Testis (tissue), 3 donors: ENCODE measurements around the gene KLHL13. TPM values are rescaled to one million over a fixed set of nuclear protein-coding genes. Genes with fewer than 3 reads are reported as not detected.

Experiments
- DNase-seq: peaks from one replicate; pipeline ENCODE4 v3.0.0-alpha.2; 2019
- H3K27ac ChIP-seq, 2 donors: fragments of 200-600 bp; sonication (generic); one replicate each; pipeline ENCODE4 v1.5.1; 2019
- H3K27me3 ChIP-seq: fragments of 200-600 bp; sonication (generic); one replicate; pipeline ENCODE4 v1.5.1; 2019
- H3K36me3 ChIP-seq: fragments of 200-600 bp; sonication (generic); one replicate; pipeline ENCODE4 v1.5.1; 2017; ENCODE audit warnings: low read depth; ENCODE audit errors: missing control alignments
- H3K4me1 ChIP-seq: fragments of 200-600 bp; sonication (generic); one replicate; pipeline ENCODE4 v1.5.1; 2019
- H3K4me3 ChIP-seq, 2 donors: fragments of 200-600 bp; sonication (generic); one replicate each; pipeline ENCODE4 v1.5.1; 2017 to 2019
- H3K9me3 ChIP-seq: fragments of 200-600 bp; sonication (generic); one replicate; pipeline ENCODE4 v1.5.1; 2017
- CTCF ChIP-seq, 3 experiments: fragments of 450-650 bp in 2 of 3; fragments of 200-600 bp in 1 of 3; sonication (generic) in 1 of 3; IDR thresholded peaks; one replicate each; pipeline ENCODE4 v1.5.1; 2016 to 2019; ENCODE audit warnings: antibody characterized with exemption in 3 of 3, mild to moderate bottlenecking in 2 of 3, moderate library complexity in 1 of 3
- POLR2A ChIP-seq: fragments of 450-650 bp; IDR thresholded peaks from one replicate; pipeline ENCODE4 v1.6.1; 2017; ENCODE audit warnings: antibody characterized with exemption, mild to moderate bottlenecking, moderate library complexity
- WGBS, 2 donors: methylation state at CpG; one replicate each; pipeline ENCODE4 v1.1.5; 2018; 5-methylcytosine and 5-hydroxymethylcytosine counted together
- intact Hi-C: fragments of 100-400 bp; cut with DNase I; formaldehyde crosslinking; loops from one replicate; pipeline ENCODE4 v1.15.1; 2023; ENCODE audit warnings: low total_unique reads
- polyA plus RNA-seq: library from polyadenylated mRNA; stranded (reverse); fragments of 350-450 nt; fragmentation: Illumina TruSeq; extraction: RNeasy Lipid Tissue Mini Kit (QIAGEN cat#74804); gene quantifications from one replicate; pipeline ENCODE4 v1.2.3, GENCODE V29; 2014; ENCODE audit warnings: low read depth, low replicate concordance; ENCODE audit not compliant: insufficient read depth
- total RNA-seq, 2 donors: library from RNA; depleted of rRNA; stranded (reverse); fragments of >200 nt; gene quantifications; one replicate each; pipeline ENCODE4 v1.2.3, GENCODE V29; 2016

Gene KLHL13
- total and polyA plus RNA-seq, 3 donors from 2014 or later = 6.5 to 8.9 (median 6.6) TPM

DNA sequence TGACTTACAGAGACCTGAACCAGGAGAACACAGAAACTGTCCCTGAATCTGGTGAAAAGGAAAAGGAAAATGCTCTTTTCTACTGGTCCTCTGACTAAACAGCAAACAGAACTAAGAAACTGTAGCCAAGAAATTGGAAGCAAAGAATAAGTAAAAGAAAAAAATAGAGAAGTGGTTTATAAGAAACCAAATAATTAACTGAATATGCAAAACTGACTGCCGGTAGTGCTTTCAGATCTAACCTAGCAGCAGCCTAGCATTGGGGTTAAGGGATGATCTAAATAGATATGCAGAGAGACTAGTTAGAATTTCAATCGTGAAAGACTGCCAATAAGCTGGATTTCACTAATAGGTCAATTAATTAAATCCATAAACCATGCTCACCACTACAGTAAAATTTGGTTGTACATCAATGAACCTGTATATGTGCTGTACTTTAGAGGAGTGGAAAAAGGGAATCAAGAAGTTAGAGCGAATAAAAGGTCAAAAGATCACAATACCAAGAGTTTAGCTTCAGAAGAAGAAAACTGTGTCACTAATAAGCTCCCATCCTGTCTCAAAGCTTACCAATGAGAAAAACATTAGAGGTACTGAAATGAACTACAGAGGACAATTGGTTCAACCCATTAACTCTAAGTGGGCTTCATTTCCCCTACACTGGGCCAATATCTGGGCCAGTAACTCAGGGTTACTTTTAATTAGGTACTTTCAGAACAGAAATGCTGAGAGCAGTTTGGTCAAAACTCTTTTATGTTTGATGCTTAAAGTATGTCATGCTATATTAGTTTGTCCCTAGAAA, 53.6 kb downstream of the KLHL13 start:
- Histone ChIP-seq H3K27me3 (no peaks in the 10 kb centered on the region), H3K27ac (no peak overlapping the region), H3K9me3 (no peaks in the 10 kb centered on the region), H3K4me3 (no peak overlapping the region), H3K4me1 (no peaks in the 10 kb centered on the region), H3K36me3 (no peaks in the 10 kb centered on the region)
- DNase-seq = no peak
- 84 to 86% methylated on average over 2 to 3 of the region's 3 CpGs for WGBS, 2 donors
- intact Hi-C loops = no loop called here
- TF ChIP-seq CTCF (IDR thresholded peaks at IDR 0.05) (no peak), POLR2A (no peak)

DNA sequence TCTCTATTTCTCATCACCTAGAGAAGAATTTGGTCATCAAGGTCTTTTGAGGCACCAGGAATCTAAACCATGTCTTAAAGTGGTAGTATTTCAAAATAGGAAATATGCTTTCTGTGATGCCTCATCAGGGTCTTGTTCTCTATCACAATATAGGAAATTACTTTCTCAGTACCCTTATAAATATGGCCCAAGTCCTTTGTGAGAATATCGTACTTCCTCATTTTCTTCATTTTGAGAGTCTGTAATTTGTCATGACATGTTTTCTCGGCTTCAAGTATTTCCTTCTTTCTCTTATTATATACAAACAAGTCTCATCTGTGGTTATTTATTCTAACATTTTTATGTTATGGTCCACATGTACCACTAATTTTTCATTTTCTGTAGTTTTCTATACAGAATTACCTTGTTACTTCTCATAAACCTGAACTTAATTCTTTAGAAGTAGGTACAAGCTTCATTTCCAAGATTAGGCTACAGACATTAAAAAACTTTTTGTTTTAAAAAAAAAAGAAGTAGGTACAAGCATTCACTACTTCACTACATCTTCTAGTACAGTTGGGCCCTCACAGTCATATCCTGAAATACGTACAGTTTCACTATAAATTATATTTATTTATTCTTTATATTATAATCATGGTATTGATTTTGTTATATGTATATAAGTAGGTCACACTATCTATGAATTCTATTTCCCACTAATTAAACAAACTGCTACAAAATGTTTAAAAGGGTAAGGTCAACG, 54.4 kb downstream of the KLHL13 start:
- no peak for TF ChIP-seq CTCF (IDR thresholded peaks at IDR 0.05)
- TF ChIP-seq POLR2A = no peak
- Histone ChIP-seq H3K4me3 (no peak overlapping the region), H3K27me3 (no peaks in the 10 kb centered on the region), H3K9me3 (no peaks in the 10 kb centered on the region), H3K27ac (no peak overlapping the region), H3K4me1 (no peaks in the 10 kb centered on the region), H3K36me3 (no peaks in the 10 kb centered on the region)
- no peak for DNase-seq
- WGBS, 2 donors = 84 to 85% methylated on average over 4 of the region's 4 CpGs
- intact Hi-C loops = no loop called here

DNA sequence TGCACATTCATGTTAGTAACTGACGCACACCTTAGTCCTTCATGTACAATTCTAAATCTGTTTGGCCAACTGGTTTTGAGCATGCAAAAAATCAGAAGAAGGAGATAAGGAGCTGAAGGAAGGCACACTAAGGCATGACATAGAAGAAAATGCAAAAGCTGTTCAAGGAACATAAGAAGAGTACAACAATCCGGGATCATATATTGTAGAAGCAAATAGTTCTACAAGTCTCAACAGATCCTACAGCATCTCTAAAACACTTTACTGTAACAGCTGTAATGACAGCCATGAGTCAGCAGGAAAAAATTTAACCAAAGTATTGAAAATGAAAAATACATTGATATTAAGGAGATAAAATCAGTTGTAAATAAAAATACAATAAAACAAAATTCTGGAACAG, 57.7 kb downstream of the KLHL13 start:
- intact Hi-C loops = no loop called here
- Histone ChIP-seq H3K4me3 (no peak overlapping the region), H3K4me1 (no peaks in the 10 kb centered on the region), H3K9me3 (no peaks in the 10 kb centered on the region), H3K27ac (no peak overlapping the region), H3K36me3 (no peaks in the 10 kb centered on the region), H3K27me3 (no peaks in the 10 kb centered on the region)
- DNase-seq = no peak
- TF ChIP-seq POLR2A (no peak), CTCF (IDR thresholded peaks at IDR 0.05) (no peak)
- 93 to 95% methylated on average over 2 of the region's 2 CpGs for WGBS, 2 donors

DNA sequence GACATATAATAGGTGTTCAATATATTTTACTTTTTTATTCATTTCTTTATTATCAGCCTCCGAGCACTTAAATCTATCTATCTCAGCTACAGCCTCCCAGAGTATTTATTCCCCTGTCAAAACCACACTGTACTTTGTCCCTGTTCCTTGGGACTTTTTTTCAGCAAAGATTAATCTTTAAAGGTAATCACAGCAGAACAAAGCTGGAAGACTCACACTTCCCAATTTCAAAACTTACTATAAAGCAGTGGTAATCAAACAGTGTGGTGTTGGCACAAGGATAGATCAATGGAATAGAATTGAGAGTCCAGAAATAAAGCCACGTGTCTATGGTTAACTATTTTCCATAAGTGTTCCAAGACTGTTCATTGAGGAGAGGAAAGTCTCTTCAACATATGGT, 59.7 kb downstream of the KLHL13 start:
- no peaks in the 10 kb centered on the region for H3K4me1 ChIP-seq
- H3K36me3 ChIP-seq = no peaks in the 10 kb centered on the region
- H3K4me3 ChIP-seq = no peak overlapping the region
- H3K9me3 ChIP-seq = no peaks in the 10 kb centered on the region
- 98 to 100% methylated on average over 2 of the region's 2 CpGs for WGBS, 2 donors
- intact Hi-C loops = no loop called here
- H3K27ac ChIP-seq = no peak overlapping the region
- TF ChIP-seq CTCF (IDR thresholded peaks at IDR 0.05) (no peak), POLR2A (no peak)
- no peak for DNase-seq
- H3K27me3 ChIP-seq = no peaks in the 10 kb centered on the region
